HepG2 (cell line): ENCODE results near the gene ARHGAP4. TPM values are rescaled to one million over a fixed set of nuclear protein-coding genes. Genes with fewer than 3 reads are reported as not detected.

Source experiments
- CERS6 ChIP-seq: sonication (generic); formaldehyde crosslinking; IDR thresholded peaks from 2 replicates; pipeline ENCODE4 v1.5.0; 2020; ENCODE audit warnings: missing genetic modification reagents
- MAFK ChIP-seq, 2 experiments: IDR thresholded peaks in 1 of 2; conservative IDR thresholded peaks in 1 of 2; 2 replicates each; pipeline ENCODE4 v1.6.1; 2011; ENCODE audit warnings: improper control_type of control experiment in 2 of 2, low read length in 2 of 2
- PCBP2 ChIP-seq: fragments of 200-400 bp; formaldehyde crosslinking; optimal IDR thresholded peaks from 2 replicates; pipeline ENCODE3; 2018; ENCODE audit warnings: low read length, low read depth; ENCODE audit not compliant: poor library complexity, severe bottlenecking
- RFXANK ChIP-seq: IDR thresholded peaks from 2 replicates; pipeline ENCODE4 v1.6.1; 2016
- USF2 ChIP-seq, 2 experiments: sonication (generic) in 1 of 2; formaldehyde crosslinking in 1 of 2; IDR thresholded peaks; 2 replicates each; pipeline versions ENCODE4 v1.5.1 to v1.6.1; 2011 to 2020; ENCODE audit warnings: borderline replicate concordance in 1 of 2, low read depth in 1 of 2, low read length in 1 of 2, mild to moderate bottlenecking in 1 of 2, missing genetic modification reagents in 1 of 2, moderate library complexity in 1 of 2
- ZNF33B ChIP-seq: sonication (generic); formaldehyde crosslinking; IDR thresholded peaks from 2 replicates; pipeline ENCODE4 v1.5.1; 2020; ENCODE audit warnings: mild to moderate bottlenecking, missing genetic modification reagents
- ZNF777 ChIP-seq: sonication (generic); formaldehyde crosslinking; IDR thresholded peaks from 2 replicates; pipeline ENCODE4 v1.4.0; 2020; ENCODE audit warnings: missing genetic modification reagents
- polyA plus RNA-seq, 8 experiments: library from polyadenylated mRNA; depleted of rRNA in 3 of 8; stranded (reverse) in 7 of 8; unstranded in 1 of 8; fragments of >200 nt; fragmentation: Illumina TruSeq in 4 of 8; extraction: Trizol in 4 of 8; gene quantifications; 2 replicates each; pipeline versions ENCODE4 v1.2.1 to v1.2.3, GENCODE V29; 2011 to 2016; ENCODE audit warnings: low read depth in 4 of 8, missing spikeins in 1 of 8, mixed read lengths in 1 of 8; ENCODE audit not compliant: insufficient read depth in 1 of 8
- total RNA-seq, 5 experiments: library from RNA; depleted of rRNA; stranded (reverse); fragments of >200 nt; fragmentation: Illumina TruSeq; extraction: Trizol; gene quantifications; 2 replicates each; pipeline ENCODE4 v1.2.3, GENCODE V29; 2016; ENCODE audit warnings: low read depth in 1 of 5
- TF ChIP-seq, protein P1 (sequence below): sonication (generic); formaldehyde crosslinking; IDR thresholded peaks from 2 replicates; pipeline ENCODE4 v1.5.0; 2020; ENCODE audit warnings: mild to moderate bottlenecking, missing genetic modification reagents, moderate library complexity
- TF ChIP-seq, protein P2 (sequence below): IDR thresholded peaks from 2 replicates; pipeline ENCODE4 v1.6.1; 2016

ARHGAP4 gene
- total and polyA plus RNA-seq, 2 of the 13 experiments (the other 11 are each of a cell fraction or from before 2014, with no cell fraction given): 0.57 to 0.64 TPM

- TF ChIP-seq, protein P1, sequence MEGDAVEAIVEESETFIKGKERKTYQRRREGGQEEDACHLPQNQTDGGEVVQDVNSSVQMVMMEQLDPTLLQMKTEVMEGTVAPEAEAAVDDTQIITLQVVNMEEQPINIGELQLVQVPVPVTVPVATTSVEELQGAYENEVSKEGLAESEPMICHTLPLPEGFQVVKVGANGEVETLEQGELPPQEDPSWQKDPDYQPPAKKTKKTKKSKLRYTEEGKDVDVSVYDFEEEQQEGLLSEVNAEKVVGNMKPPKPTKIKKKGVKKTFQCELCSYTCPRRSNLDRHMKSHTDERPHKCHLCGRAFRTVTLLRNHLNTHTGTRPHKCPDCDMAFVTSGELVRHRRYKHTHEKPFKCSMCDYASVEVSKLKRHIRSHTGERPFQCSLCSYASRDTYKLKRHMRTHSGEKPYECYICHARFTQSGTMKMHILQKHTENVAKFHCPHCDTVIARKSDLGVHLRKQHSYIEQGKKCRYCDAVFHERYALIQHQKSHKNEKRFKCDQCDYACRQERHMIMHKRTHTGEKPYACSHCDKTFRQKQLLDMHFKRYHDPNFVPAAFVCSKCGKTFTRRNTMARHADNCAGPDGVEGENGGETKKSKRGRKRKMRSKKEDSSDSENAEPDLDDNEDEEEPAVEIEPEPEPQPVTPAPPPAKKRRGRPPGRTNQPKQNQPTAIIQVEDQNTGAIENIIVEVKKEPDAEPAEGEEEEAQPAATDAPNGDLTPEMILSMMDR (CRISPR knock-in tag): no peak
- TF ChIP-seq RFXANK (CRISPR knock-in tag) (peak; percentile 97), USF2 (IDR thresholded peaks at IDR 0.05; ENCODE audit: low read depth, low read length) (no peak), USF2 (CRISPR knock-in tag; IDR thresholded peaks at IDR 0.05; ENCODE audit: borderline replicate concordance) (no peak), MAFK (conservative IDR thresholded peaks at IDR 0.05 in 1 of 2, IDR thresholded peaks at IDR 0.05 in 1 of 2; ENCODE audit: low read length in 2 of 2) (no peak), PCBP2 (no peak), ZNF33B (CRISPR knock-in tag) (peak; percentile 98), CERS6 (CRISPR knock-in tag) (peak; percentile 99), ZNF777 (peak; percentile 93)
- TF ChIP-seq, protein P2, sequence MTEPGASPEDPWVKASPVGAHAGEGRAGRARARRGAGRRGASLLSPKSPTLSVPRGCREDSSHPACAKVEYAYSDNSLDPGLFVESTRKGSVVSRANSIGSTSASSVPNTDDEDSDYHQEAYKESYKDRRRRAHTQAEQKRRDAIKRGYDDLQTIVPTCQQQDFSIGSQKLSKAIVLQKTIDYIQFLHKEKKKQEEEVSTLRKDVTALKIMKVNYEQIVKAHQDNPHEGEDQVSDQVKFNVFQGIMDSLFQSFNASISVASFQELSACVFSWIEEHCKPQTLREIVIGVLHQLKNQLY (CRISPR knock-in tag): peak; percentile 89
- TF ChIP-seq, all 625 proteins: peak for 515
These were observed 50.5 kb downstream of the ARHGAP4 start (continued) for GRCh38 chrX:153875391-153876111.
